ENCODE data around the gene PRPF4.

DNA sequence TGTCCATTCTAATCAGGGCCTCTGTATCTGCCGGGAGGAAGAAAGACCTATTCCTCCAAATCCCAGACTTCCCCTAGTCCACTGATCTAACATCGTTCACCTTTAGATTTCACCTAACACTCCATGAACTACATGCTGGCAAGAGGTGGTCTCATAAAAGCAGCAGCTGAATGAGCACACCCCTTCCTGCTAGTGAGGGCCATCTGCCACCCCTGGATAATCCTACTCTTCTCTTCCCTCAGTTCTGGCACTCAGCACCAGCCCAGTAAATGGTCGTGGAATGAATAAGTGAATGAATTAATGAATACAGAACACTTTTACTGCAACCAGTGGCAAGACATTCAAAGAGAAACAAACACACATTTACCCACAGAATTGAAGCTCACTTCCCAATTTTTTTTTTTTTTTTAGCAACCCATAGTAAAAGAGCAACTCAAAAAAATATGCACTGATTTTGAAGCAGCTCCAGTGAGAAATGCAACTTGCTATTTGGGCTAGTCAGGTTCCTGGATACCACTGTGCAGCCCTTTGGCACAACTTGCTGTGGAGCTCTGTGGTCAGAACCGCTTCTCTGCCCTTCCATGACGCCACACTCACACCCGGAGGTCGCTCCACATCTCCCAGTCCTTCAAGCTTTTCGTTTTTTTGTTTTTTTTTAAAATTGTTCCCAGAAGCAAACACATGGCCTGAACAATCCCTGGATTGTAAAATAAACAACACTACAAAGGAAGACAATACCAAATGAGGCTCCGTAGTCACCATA, 21.5 kb downstream of the PRPF4 start:
- TF ChIP-seq, protein P1, sequence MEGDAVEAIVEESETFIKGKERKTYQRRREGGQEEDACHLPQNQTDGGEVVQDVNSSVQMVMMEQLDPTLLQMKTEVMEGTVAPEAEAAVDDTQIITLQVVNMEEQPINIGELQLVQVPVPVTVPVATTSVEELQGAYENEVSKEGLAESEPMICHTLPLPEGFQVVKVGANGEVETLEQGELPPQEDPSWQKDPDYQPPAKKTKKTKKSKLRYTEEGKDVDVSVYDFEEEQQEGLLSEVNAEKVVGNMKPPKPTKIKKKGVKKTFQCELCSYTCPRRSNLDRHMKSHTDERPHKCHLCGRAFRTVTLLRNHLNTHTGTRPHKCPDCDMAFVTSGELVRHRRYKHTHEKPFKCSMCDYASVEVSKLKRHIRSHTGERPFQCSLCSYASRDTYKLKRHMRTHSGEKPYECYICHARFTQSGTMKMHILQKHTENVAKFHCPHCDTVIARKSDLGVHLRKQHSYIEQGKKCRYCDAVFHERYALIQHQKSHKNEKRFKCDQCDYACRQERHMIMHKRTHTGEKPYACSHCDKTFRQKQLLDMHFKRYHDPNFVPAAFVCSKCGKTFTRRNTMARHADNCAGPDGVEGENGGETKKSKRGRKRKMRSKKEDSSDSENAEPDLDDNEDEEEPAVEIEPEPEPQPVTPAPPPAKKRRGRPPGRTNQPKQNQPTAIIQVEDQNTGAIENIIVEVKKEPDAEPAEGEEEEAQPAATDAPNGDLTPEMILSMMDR (IDR thresholded peaks at IDR 0.05; ENCODE audit: low read depth, low read length, missing input control): no peak
- no peak for TF ChIP-seq TAF1 (conservative IDR thresholded peaks at IDR 0.05)
- TF ChIP-seq SP1 (IDR thresholded peaks at IDR 0.05): no peak
- no peak for TF ChIP-seq RXRA (IDR thresholded peaks at IDR 0.05)
